GM10266 (cell line): ENCODE results near the gene PIK3CG.
"Not testable (repeated sequence)": the region's sequence is repeated elsewhere in the genome, so short reads cannot be mapped to it uniquely, and the experiment has no call there.

Experiments
- DNase-seq: peaks from one replicate; pipeline ENCODE4 v3.0.0; 2012; ENCODE audit errors: extremely low spot score
- TF ChIP-seq, protein P1 (sequence below): IDR thresholded peaks from 2 replicates; pipeline ENCODE4 v1.5.1; 2012; ENCODE audit warnings: mild to moderate bottlenecking, low read depth; ENCODE audit not compliant: control insufficient read depth, insufficient read depth; ENCODE audit errors: missing control alignments

The PIK3CG gene

DNA sequence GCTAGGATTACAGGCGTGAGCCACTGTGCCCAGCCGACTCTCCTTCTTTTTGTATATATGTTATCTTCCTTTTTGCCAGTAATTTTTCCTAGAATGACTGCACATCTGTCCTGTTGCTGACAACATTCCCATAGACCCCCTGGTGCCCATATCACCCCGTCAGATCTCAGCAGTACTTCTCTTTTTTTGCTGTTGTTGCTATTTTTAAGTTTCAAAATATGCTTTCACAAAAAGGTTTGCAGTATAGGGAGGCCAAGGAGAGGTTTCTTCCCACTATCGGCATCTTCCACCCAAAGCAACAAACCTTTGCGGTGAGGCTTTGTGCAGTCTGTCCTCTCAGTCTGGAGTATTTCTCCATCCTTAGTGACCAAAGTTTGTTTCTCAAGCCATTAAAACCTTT is 23.1 kb downstream of the PIK3CG start:
- DNase-seq = no peak

GRCh38 chr7:106890952-106891351 is 25.9 kb downstream of the PIK3CG start:
- TF ChIP-seq, protein P1, sequence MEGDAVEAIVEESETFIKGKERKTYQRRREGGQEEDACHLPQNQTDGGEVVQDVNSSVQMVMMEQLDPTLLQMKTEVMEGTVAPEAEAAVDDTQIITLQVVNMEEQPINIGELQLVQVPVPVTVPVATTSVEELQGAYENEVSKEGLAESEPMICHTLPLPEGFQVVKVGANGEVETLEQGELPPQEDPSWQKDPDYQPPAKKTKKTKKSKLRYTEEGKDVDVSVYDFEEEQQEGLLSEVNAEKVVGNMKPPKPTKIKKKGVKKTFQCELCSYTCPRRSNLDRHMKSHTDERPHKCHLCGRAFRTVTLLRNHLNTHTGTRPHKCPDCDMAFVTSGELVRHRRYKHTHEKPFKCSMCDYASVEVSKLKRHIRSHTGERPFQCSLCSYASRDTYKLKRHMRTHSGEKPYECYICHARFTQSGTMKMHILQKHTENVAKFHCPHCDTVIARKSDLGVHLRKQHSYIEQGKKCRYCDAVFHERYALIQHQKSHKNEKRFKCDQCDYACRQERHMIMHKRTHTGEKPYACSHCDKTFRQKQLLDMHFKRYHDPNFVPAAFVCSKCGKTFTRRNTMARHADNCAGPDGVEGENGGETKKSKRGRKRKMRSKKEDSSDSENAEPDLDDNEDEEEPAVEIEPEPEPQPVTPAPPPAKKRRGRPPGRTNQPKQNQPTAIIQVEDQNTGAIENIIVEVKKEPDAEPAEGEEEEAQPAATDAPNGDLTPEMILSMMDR = no peak
- DNase-seq = no peak

More for the DNA sequence above, 23.1 kb downstream of the PIK3CG start:
- TF ChIP-seq, protein P1 = no peak

GRCh38 chr7:106891548-106892410 is 26.7 kb downstream of the PIK3CG start:
- TF ChIP-seq, protein P1 = no peak
- DNase-seq = no peak

GRCh38 chr7:106893591-106893990 is 28.5 kb downstream of the PIK3CG start:
- no peak for DNase-seq

DNA sequence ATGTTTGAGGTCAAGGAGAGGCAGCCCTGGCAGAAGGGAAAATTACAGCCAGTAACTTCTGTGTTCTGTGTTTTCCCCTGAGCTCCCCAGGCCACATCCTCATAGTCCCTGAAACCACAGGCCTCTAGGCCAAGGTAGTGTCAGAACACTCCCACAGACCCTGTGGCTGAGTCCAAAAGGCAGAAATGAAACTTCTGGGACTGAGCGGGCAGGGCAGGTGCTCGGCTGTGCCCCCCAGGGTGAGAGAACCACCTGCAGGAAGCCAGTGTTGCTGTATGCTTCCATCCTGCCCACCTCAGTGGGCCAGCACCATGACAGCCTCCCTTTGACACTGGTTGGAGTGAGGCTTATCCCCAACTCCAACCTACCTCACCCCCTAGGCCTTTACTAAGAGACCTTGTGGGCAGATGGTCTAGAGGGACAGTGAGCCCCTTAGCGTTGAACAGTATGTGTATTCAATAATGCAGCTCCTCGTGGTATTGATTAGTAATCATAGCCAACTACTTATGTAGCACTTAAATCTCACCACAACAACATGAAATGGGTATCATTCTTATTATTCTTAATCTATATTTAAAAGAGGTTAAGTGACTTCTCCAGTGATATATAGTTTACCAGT is 30.3 kb downstream of the PIK3CG start:
- peak; percentile 12 for DNase-seq
- TF ChIP-seq, protein P1 = no peak

More at GRCh38 chr7:106893591-106893990, 28.5 kb downstream of the PIK3CG start:
- TF ChIP-seq, protein P1 = no peak

DNA sequence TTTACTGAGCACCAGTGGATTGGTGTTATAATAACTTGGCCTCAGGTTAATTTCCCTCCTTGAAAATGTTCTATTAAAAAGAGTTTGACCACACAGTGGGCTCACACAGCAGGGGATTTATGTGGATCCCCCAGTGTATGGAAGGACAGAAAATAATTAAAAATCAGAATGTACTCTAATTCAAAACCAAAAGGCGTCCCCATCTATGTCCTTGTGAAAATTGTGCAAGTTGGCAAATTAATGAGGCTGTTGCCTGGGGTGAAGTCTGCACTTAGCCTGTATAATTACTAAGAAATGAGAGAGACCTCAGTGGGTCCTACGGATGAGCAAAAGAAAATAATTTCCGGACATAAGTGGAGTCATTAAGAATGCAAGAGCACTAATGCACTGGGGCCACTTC is 31.1 kb downstream of the PIK3CG start:
- TF ChIP-seq, protein P1 = no peak
- DNase-seq = no peak

DNA sequence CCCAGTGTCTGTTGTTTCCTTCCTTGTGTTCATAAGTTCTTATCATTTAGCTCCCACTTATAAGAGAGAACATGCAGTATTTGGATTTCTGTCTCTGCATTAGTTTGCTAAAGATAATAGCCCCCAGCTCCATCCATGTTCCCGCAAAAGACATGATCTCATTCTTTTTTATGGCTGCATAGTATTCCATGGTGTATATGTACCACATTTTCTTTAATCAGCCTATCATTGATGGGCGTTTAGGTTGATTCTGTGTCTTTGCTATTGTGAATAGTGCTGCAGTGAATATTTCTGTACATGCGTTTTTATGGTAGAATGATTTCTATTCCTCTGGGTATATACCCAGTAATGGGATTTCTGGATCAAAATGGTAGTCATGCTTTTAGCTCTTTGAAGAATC is 32.5 kb downstream of the PIK3CG start:
- DNase-seq = not testable (repeated sequence)

GRCh38 chr7:106898967-106899366 is 33.9 kb downstream of the PIK3CG start:
- DNase-seq = not testable (repeated sequence)
